Measurements from ENCODE around the gene PIP4P1.

Gene PIP4P1

GRCh38 chr14:20489093-20489994 is 28.1 kb upstream of the PIP4P1 start:
- no peak overlapping the region for H3K4me3 ChIP-seq (ENCODE audit: low read depth, low read length)
- TF ChIP-seq EGR2 (tag by site-specific recombination; IDR thresholded peaks at IDR 0.05; ENCODE audit: low read depth) (peak; percentile 48; the same call in 1 of the 2 replicates), ZFHX2 (tag by site-specific recombination; conservative IDR thresholded peaks at IDR 0.05) (peak; percentile 53), ZBTB17 (tag by site-specific recombination; IDR thresholded peaks at IDR 0.05) (peak; percentile 53; the same call in 1 of the 2 replicates), ZNF48 (tag by site-specific recombination; IDR thresholded peaks at IDR 0.05) (no peak), KLF16 (tag by site-specific recombination; IDR thresholded peaks at IDR 0.05) (no peak)
- CTCF ChIA-PET, result interaction anchor here (0.6 to 1.3 kb wide), 2 partner anchors 40 to 88 kb away, joined by 3 read pairs; no protein-coding TSS in a partner anchor
- no peaks in the 10 kb centered on the region for H3K9me3 ChIP-seq (ENCODE audit: control insufficient read depth, insufficient read depth, low read depth, low read length)
- POLR2A ChIA-PET, result interaction anchor here (0.6 to 1.6 kb wide), 2 partner anchors 20 to 146 kb away, joined by 3 read pairs; no protein-coding TSS in a partner anchor
- no peak overlapping the region for H3K27ac ChIP-seq (ENCODE audit: extremely low read depth, low read depth, low read length)
- no peaks in the 10 kb centered on the region for H3K4me1 ChIP-seq (ENCODE audit: control insufficient read depth, insufficient read depth, low read length)
- no peaks in the 10 kb centered on the region for H3K36me3 ChIP-seq (ENCODE audit: control insufficient read depth in 2 of 2, insufficient read depth in 1 of 2, low read length in 2 of 2)

DNA sequence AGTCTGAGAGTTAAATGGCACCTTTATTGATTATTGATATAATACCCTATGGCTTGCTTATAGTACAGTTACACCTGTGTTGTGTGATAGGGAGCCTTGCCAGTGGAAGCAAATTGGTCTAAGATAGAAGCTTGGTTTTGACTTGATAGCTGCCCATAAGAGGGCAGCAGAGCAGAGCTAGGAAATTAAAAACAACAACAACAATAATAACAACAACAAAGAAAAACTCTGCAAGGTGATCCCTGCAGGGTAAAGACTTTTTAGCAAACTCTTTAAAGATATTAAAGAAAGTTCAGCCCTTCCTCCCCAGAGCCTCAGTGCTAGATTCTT is 26.1 kb upstream of the PIP4P1 start:
- ChIA-PET POLR2A (interaction anchor here (0.7 kb wide), 1 partner anchor 17 kb away, joined by 3 read pairs; no protein-coding TSS in a partner anchor), CTCF (interaction anchor here (0.6 to 0.7 kb wide), 3 partner anchors 39 to 368 kb away, joined by 3 read pairs; no protein-coding TSS in a partner anchor)
- no peaks in the 10 kb centered on the region for H3K4me1 ChIP-seq (ENCODE audit: control insufficient read depth, insufficient read depth, low read length)
- H3K36me3 ChIP-seq (ENCODE audit: control insufficient read depth in 2 of 2, insufficient read depth in 1 of 2, low read length in 2 of 2), result no peaks in the 10 kb centered on the region
- no peak overlapping the region for H3K4me3 ChIP-seq (ENCODE audit: low read depth, low read length)
- H3K27ac ChIP-seq (ENCODE audit: extremely low read depth, low read depth, low read length), result no peak overlapping the region
- TF ChIP-seq ZSCAN4 (tag by site-specific recombination; IDR thresholded peaks at IDR 0.05), result no peak
- TF ChIP-seq ZNF114 (tag by site-specific recombination; IDR thresholded peaks at IDR 0.05), result no peak
- no peak for TF ChIP-seq ZBTB11 (tag by site-specific recombination; conservative IDR thresholded peaks at IDR 0.05; ENCODE audit: low read depth)
- TF ChIP-seq SP3 (tag by site-specific recombination; IDR thresholded peaks at IDR 0.05), result no peak
- no peak for TF ChIP-seq ZNF704 (tag by site-specific recombination; IDR thresholded peaks at IDR 0.05)
- TF ChIP-seq IKZF3 (tag by site-specific recombination; IDR thresholded peaks at IDR 0.05), result no peak
- TF ChIP-seq, protein P1, sequence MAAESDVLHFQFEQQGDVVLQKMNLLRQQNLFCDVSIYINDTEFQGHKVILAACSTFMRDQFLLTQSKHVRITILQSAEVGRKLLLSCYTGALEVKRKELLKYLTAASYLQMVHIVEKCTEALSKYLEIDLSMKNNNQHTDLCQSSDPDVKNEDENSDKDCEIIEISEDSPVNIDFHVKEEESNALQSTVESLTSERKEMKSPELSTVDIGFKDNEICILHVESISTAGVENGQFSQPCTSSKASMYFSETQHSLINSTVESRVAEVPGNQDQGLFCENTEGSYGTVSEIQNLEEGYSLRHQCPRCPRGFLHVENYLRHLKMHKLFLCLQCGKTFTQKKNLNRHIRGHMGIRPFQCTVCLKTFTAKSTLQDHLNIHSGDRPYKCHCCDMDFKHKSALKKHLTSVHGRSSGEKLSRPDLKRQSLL (tag by site-specific recombination; IDR thresholded peaks at IDR 0.05), result no peak
- TF ChIP-seq REST (tag by site-specific recombination; IDR thresholded peaks at IDR 0.05), result no peak
- no peak for TF ChIP-seq ZNF239 (tag by site-specific recombination; IDR thresholded peaks at IDR 0.05)
- no peak for TF ChIP-seq HOXA7 (CRISPR knock-in tag; IDR thresholded peaks at IDR 0.05; ENCODE audit: borderline replicate concordance)
- no peak for TF ChIP-seq ZSCAN30 (tag by site-specific recombination; IDR thresholded peaks at IDR 0.05)
- TF ChIP-seq ZNF571 (tag by site-specific recombination; IDR thresholded peaks at IDR 0.05), result no peak
- TF ChIP-seq ZNF654 (tag by site-specific recombination; IDR thresholded peaks at IDR 0.05; ENCODE audit: low read depth), result no peak
- no peak for TF ChIP-seq KLF7 (tag by site-specific recombination; IDR thresholded peaks at IDR 0.05; ENCODE audit: borderline replicate concordance)
- no peak for TF ChIP-seq KLF1 (tag by site-specific recombination; IDR thresholded peaks at IDR 0.05)
- no peak for TF ChIP-seq ZNF548 (tag by site-specific recombination; IDR thresholded peaks at IDR 0.05)
- no peak for TF ChIP-seq ZNF623 (tag by site-specific recombination; IDR thresholded peaks at IDR 0.05)
- no peaks in the 10 kb centered on the region for H3K9me3 ChIP-seq (ENCODE audit: control insufficient read depth, insufficient read depth, low read depth, low read length)
